IgD-negative memory B cell (primary cell): ENCODE data around the gene CDK11B. TPM values are rescaled to one million over a fixed set of nuclear protein-coding genes. Genes with fewer than 3 reads are reported as not detected.

Source experiments
- H3K27ac Mint-ChIP-seq, 3 donors: one replicate each; pipeline ENCODE4 v1.8.0; 2020 to 2022; ENCODE audit warnings: mild to moderate bottlenecking in 3 of 3, mixed read lengths in 3 of 3, moderate library complexity in 1 of 3
- H3K27me3 Mint-ChIP-seq: one replicate; pipeline ENCODE4 v1.8.0; 2021; ENCODE audit warnings: mixed read lengths
- H3K36me3 Mint-ChIP-seq: one replicate; pipeline ENCODE4 v1.8.0; 2020; ENCODE audit warnings: mild to moderate bottlenecking, mixed read lengths
- H3K4me1 Mint-ChIP-seq, 3 donors: one replicate each; pipeline ENCODE4 v1.8.0; 2020 to 2022; ENCODE audit warnings: mixed read lengths in 3 of 3, mild to moderate bottlenecking in 1 of 3
- H3K4me3 Mint-ChIP-seq, 4 donors: one replicate each; pipeline ENCODE4 v1.8.0; 2020 to 2022; ENCODE audit warnings: mild to moderate bottlenecking in 4 of 4, mixed read lengths in 4 of 4, moderate library complexity in 3 of 4
- H3K9me3 Mint-ChIP-seq, 3 donors: one replicate each; pipeline ENCODE4 v1.8.0; 2020 to 2021; ENCODE audit warnings: mixed read lengths in 3 of 3, mild to moderate bottlenecking in 1 of 3
- polyA plus RNA-seq: library from polyadenylated mRNA; unstranded; fragments of 300-500 nt; fragmentation: Illumina TruSeq; gene quantifications from one replicate; pipeline ENCODE4 v1.2.3, GENCODE V29; 2021

The CDK11B gene
- polyA plus RNA-seq, 1 donor from 2014 or later, result 19.9 TPM

DNA sequence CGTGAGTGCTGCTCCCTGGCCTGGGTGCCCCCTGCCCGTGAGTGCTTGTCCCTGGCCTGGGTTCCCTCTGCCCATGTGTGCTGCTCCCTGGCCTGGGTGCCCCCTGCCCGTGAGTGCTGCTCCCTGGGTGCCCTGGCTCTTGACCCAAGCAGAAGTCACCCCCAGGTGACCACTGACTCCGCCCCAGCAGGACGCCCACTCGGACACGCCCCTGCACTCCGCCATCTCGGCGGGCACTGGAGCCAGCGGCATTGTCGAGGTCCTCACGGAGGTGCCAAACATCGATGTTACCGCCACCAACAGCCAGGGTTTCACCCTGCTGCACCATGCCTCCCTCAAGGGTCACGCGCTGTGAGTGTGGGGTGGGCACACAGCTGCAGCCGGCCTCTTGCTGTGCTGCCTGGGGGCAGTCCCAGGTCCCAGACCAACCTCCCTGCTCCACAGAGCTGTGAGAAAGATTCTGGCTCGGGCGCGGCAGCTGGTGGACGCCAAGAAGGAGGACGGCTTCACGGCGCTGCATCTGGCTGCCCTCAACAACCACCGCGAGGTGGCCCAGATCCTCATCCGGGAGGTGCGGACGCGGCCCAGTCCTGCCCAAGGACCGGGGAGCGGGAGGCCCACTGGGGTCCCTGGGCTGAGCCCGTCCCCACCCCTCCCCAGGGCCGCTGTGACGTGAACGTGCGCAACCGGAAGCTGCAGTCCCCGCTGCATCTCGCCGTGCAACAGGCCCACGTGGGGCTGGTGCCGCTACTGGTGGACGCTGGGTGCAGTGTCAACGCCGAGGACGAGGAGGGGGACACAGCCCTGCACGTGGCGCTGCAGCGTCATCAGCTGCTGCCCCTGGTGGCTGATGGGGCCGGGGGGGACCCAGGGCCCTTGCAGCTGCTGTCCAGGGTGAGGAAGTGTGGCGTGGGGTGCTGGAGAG is 30.7 kb downstream of the CDK11B start:
- Mint-ChIP-seq H3K27ac (peak overlapping the region in 2 of 3 donors; percentile 42 to 63), H3K27me3 (peaks cover 4% of the 10 kb centered on the region), H3K4me3 (peak overlapping the region in 2 of 4 donors; percentile 8 to 66), H3K9me3 (peaks cover 0 to 2% (median 0%) of the 10 kb centered on the region in 3 donors), H3K36me3 (peaks cover 2% of the 10 kb centered on the region), H3K4me1 (peaks cover 0 to 3% (median 2%) of the 10 kb centered on the region in 3 donors)

DNA sequence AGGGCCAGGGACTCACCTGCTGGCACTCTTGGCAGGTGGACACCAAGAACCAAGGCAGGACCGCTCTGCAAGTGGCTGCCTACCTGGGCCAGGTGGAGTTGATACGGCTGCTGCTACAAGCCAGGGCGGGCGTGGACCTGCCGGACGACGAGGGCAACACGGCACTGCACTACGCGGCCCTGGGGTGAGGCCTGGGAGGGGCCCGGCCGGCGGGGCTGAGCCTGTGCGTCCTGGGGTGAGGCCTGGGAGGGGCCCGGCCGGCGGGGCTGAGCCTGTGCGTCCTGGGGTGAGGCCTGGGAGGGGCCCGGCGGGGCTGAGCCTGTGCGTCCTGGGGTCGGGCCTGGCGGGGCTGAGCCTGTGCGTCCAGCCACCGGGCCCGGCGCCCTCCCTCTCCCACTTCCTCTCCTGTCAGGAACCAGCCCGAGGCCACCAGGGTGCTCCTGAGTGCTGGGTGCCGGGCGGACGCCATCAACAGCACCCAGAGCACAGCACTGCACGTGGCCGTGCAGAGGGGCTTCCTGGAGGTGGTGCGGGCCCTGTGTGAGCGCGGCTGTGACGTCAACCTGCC is 31.5 kb downstream of the CDK11B start:
- H3K27ac Mint-ChIP-seq, result peak overlapping the region in 2 of 3 donors; percentile 42 to 63
- H3K36me3 Mint-ChIP-seq, result peaks cover 2% of the 10 kb centered on the region
- peaks cover 4% of the 10 kb centered on the region for H3K27me3 Mint-ChIP-seq
- H3K4me3 Mint-ChIP-seq, result peak overlapping the region in 1 of 4 donors; percentile 27
- H3K4me1 Mint-ChIP-seq, result peaks cover 0 to 5% (median 3%) of the 10 kb centered on the region in 3 donors
- H3K9me3 Mint-ChIP-seq, result peaks cover 0 to 2% (median 0%) of the 10 kb centered on the region in 3 donors

DNA sequence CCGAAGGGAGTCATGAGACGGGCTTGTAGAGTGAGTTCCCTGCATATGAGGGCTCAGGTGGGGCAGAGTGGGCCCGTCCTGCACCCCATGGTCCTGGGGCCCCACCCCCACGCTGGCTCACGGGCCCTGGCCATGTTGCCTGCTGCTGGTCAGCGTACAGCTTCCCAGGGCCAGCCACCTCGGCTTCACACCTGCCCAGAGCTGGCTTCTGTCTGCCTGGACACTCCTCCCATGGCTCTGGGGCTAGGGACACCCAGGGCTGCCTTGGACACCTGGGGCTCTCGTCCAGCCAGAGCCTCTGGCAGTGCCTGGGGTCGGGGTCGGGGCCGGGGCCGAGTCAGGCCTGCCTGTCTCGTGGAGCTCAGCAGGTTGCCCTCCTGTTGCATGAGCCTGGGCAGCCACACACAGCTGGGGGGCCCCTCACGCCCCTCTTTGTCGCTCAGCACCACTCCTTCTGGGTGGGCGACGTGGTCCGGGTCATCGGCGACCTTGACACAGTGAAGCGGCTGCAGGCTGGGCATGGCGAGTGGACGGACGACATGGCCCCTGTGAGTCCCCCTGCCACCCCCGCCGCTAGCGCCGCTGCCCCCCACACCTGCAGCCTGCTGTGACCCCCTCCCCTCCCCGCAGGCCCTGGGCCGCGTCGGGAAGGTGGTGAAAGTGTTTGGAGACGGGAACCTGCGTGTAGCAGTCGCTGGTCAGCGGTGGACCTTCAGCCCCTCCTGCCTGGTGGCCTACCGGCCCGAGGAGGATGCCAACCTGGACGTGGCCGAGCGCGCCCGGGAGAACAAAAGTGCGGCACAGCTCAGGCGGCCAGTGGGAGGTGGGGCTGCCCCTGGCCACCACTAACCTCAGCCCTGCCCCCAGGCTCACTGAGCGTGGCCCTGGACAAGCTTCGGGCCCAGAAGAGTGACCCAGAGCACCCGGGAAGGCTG is 32.3 kb downstream of the CDK11B start:
- no peak overlapping the region for H3K4me3 Mint-ChIP-seq
- peaks cover 0 to 2% (median 0%) of the 10 kb centered on the region in 3 donors for H3K9me3 Mint-ChIP-seq
- H3K36me3 Mint-ChIP-seq, result peaks cover 2% of the 10 kb centered on the region
- H3K4me1 Mint-ChIP-seq, result peaks cover 0 to 5% (median 3%) of the 10 kb centered on the region in 3 donors
- peaks cover 2% of the 10 kb centered on the region for H3K27me3 Mint-ChIP-seq
- peak overlapping the region in 1 of 3 donors; percentile 48 for H3K27ac Mint-ChIP-seq

GRCh38 chr1:1625824-1626206 is 33.0 kb downstream of the CDK11B start:
- Mint-ChIP-seq H3K27me3 (peaks cover 2% of the 10 kb centered on the region), H3K36me3 (peaks cover 2% of the 10 kb centered on the region), H3K4me1 (peaks cover 0 to 5% (median 3%) of the 10 kb centered on the region in 3 donors), H3K9me3 (peaks cover 0 to 2% (median 0%) of the 10 kb centered on the region in 3 donors), H3K27ac (peak overlapping the region in 1 of 3 donors; percentile 48), H3K4me3 (peak overlapping the region in 1 of 4 donors; percentile 22)

DNA sequence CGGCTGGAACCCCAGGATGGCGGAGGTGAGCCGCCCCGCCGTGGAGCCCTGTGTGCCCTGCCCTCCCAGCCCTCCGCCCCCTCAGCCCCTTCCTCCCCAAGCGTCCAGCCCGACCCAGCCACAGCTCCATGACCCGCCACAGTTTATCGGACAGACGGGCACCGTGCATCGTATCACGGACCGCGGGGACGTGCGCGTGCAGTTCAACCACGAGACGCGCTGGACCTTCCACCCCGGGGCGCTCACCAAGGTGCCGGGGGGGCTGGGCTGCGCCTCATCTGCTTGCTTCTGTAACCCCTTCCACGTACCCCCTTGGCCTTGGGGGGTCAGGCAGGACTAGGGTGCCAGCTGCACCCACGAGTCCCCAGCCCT is 33.4 kb downstream of the CDK11B start:
- Mint-ChIP-seq H3K4me3 (peak overlapping the region in 1 of 4 donors; percentile 22), H3K36me3 (peaks cover 2% of the 10 kb centered on the region), H3K9me3 (peaks cover 0 to 2% (median 0%) of the 10 kb centered on the region in 3 donors), H3K27ac (no peak overlapping the region), H3K4me1 (peaks cover 0 to 5% (median 3%) of the 10 kb centered on the region in 3 donors), H3K27me3 (peaks cover 2% of the 10 kb centered on the region)

DNA sequence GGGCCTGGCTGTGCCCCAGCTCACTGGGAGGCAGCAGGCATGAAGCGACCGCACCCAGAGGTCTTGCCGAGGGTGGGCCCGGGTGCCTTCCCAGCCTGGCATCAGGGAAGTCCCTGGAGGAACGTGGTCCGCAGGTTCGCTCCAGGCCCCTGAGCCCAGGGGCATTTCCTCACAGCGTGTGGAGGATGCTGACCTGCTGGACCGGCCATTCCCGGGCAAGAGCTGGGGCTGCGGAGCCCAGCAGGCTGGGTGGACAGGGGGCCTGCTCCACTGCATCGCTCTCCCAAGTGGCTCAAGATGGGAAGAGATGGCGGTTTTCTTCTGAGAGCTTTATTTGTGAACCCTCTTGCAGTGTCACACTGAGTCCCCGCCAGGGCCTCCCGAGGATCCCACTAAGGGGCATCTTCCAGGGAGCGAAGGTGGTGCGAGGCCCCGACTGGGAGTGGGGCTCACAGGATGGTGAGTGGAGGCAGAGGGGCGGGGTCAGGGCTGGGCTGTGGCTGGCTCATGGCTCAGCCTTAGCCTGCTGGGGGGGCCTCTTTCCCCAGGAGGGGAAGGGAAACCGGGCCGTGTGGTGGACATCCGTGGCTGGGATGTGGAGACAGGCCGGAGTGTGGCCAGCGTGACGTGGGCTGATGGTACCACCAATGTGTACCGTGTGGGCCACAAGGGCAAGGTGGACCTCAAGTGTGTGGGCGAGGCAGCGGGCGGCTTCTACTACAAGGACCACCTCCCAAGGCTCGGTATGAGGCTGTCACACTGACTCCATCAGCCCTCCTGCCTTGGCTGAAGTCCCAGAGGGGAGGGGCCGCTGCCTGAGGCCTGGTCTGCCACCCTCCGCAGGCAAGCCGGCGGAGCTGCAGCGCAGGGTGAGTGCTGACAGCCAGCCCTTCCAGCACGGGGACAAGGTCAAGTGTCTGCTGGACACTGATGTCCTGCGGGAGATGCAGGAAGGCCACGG is 34.1 kb downstream of the CDK11B start:
- H3K27ac Mint-ChIP-seq, result peak overlapping the region in 1 of 3 donors; percentile 72
- no peak overlapping the region for H3K4me3 Mint-ChIP-seq
- no peaks in the 10 kb centered on the region for H3K27me3 Mint-ChIP-seq
- H3K9me3 Mint-ChIP-seq, result no peaks in the 10 kb centered on the region
- H3K4me1 Mint-ChIP-seq, result peaks cover 0 to 2% (median 1%) of the 10 kb centered on the region in 3 donors
- H3K36me3 Mint-ChIP-seq, result no peaks in the 10 kb centered on the region

DNA sequence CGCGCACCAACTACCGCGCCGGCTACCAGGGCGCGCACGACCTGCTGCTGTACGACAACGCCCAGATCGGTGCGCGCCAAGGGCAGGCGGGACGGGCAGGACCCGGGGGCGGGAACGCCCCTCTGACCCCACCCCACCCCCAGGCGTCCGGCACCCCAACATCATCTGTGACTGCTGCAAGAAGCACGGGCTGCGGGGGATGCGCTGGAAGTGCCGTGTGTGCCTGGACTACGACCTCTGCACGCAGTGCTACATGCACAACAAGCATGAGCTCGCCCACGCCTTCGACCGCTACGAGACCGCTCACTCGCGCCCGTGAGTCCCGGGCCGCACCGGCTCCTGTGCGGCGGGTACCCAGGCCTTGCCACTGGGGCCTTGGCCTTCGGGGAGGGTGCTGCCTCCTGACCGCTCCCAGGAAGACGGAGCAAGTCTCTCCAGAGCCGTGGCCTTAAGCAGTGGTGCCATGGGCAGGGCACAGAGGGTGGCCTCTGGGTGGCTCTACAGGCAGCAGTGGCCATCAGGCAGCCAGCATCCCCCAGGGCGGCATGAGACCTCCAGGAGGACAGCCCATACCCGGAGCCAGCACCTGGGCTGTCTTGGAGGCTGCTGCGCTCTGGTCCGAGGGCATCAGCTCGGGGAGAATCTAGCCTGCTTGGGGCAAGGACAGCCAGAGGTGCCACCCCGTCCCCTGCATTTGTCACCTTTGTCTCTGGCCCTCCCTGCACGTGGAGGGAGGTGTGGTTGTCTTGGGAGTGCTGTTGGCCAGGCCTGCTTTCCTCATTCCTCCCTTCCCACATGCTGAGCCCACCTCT is 35.0 kb downstream of the CDK11B start:
- Mint-ChIP-seq H3K27ac (no peak overlapping the region), H3K4me1 (peaks cover 0 to 2% (median 1%) of the 10 kb centered on the region in 3 donors)

DNA sequence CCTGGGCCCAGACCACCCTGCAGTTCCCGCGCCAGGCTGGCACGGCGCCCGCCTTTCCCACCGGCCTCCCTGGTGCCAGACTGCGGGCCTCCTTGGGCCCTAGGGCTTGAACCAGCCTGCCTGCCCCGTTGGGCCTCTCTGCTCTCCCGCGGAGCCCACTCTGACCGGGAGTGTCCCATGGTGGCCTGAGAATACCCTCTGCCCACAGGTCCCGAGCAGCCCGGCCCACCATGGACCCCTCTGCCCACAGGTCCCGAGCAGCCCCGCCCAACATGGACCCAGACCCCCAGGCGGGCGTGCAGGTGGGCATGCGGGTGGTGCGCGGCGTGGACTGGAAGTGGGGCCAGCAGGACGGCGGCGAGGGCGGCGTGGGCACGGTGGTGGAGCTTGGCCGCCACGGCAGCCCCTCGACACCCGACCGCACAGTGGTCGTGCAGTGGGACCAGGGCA is 35.6 kb downstream of the CDK11B start:
- Mint-ChIP-seq H3K4me3 (no peak overlapping the region), H3K27me3 (no peaks in the 10 kb centered on the region), H3K36me3 (no peaks in the 10 kb centered on the region), H3K27ac (no peak overlapping the region), H3K4me1 (peaks cover 0 to 2% (median 1%) of the 10 kb centered on the region in 3 donors), H3K9me3 (no peaks in the 10 kb centered on the region)

More for the DNA sequence above, 35.0 kb downstream of the CDK11B start:
- Mint-ChIP-seq H3K4me3 (no peak overlapping the region), H3K27me3 (no peaks in the 10 kb centered on the region), H3K36me3 (no peaks in the 10 kb centered on the region), H3K9me3 (no peaks in the 10 kb centered on the region)

DNA sequence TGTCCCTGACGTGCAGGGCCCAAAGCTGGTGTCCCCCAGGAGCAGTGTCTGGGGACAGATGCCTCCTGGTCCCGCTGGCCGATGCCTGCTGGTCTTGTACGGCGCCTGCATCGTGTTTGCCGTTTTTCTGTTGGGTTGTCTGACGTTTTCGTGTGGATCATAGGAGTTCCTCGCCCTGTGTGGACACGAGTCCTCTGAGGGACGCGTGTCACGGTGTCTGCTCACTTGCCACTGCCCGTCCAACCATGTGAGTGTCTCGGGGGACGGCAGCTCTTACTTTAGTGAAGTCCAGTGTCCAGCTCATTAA is 36.1 kb downstream of the CDK11B start:
- no peaks in the 10 kb centered on the region for H3K27me3 Mint-ChIP-seq
- no peaks in the 10 kb centered on the region for H3K36me3 Mint-ChIP-seq
- peak overlapping the region in 1 of 3 donors; percentile 39 for H3K27ac Mint-ChIP-seq
- H3K9me3 Mint-ChIP-seq, result no peaks in the 10 kb centered on the region
- peak overlapping the region in 1 of 4 donors; percentile 52 for H3K4me3 Mint-ChIP-seq
- H3K4me1 Mint-ChIP-seq, result peaks cover 0 to 2% (median 1%) of the 10 kb centered on the region in 3 donors

- Mint-ChIP-seq H3K4me1 (peaks cover 0 to 4% (median 2%) of the 10 kb centered on the region in 3 donors), H3K9me3 (no peaks in the 10 kb centered on the region), H3K36me3 (no peaks in the 10 kb centered on the region), H3K27me3 (no peaks in the 10 kb centered on the region), H3K4me3 (peak overlapping the region in 2 of 4 donors; percentile 2 to 52), H3K27ac (peak overlapping the region in 1 of 3 donors; percentile 39)
These were observed 36.6 kb downstream of the CDK11B start for GRCh38 chr1:1622010-1622787.

DNA sequence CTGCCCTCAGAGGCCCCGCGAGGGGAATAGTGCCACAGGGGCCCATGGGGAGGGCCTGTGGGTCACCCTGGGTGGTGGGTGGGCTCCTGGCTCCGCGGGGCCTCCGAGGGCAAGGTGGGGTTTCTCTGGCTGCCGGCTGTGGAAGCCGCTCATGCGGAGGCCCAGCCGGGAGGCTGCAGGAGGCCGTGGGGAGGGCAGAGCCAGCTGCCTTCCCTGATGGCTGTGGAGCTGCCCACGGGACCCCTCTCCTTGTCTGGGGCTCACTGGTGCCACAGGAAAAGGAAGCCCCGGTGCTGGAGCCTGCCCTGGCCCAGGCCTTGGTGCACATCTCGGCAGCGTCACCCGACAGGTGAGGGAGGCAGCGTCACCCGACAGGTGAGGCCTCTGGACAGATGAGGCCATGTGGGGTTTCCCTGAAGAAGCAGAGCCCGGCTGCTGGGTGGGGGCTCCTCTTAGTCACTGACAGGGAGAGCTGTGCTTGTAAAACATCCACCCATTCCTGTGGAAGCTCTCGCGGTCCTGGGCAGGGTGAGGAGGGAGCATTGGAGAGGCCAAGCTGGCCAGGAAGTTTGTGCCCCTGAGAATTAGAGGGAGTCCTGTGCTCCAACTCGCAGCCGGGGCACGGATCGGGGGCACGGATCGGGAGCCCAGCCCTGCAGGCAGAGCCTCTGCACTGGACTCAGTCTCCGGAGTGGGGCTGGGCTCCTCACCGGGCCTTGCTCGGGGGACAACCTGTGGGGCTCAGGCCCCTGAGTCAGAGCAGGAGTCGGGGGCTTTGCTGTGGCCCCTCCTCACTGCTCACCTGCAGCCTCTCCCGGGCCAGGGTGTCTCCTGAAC is 37.4 kb downstream of the CDK11B start:
- peaks cover 0 to 6% (median 2%) of the 10 kb centered on the region in 3 donors for H3K4me1 Mint-ChIP-seq
- no peaks in the 10 kb centered on the region for H3K9me3 Mint-ChIP-seq
- no peaks in the 10 kb centered on the region for H3K27me3 Mint-ChIP-seq
- peak overlapping the region in 1 of 4 donors; percentile 53 for H3K4me3 Mint-ChIP-seq
- peak overlapping the region in 1 of 3 donors; percentile 70 for H3K27ac Mint-ChIP-seq
- H3K36me3 Mint-ChIP-seq, result no peaks in the 10 kb centered on the region
